CD4-positive, alpha-beta T cell (primary cell): ENCODE data around the gene SPCS1. TPM values are rescaled to one million over a fixed set of nuclear protein-coding genes. Genes with fewer than 3 reads are reported as not detected.

Experiments used
- ATAC-seq: fragments of 200-7000 bp; cut with Tn5 transposase; one replicate; pipeline ENCODE4 v1.10.0; 2022; ENCODE audit warnings: mild to moderate bottlenecking; ENCODE audit not compliant: poor library complexity
- CTCF ChIA-PET: fragments of 350-600 bp; sonication (Branson Sonifier 250); formaldehyde crosslinking; loops from one replicate; lab custom pipeline; 2021; ENCODE audit warnings: antibody characterized with exemption, inconsistent platforms; lab: Charles Lee
- POLR2A ChIA-PET: fragments of 350-600 bp; sonication (Branson Sonifier 250); formaldehyde crosslinking; loops from one replicate; lab custom pipeline; 2021; ENCODE audit warnings: antibody characterized with exemption, inconsistent platforms; lab: Charles Lee
- DNase-seq, 14 experiments: peaks; one replicate each; pipeline ENCODE4 v3.0.0-alpha.2; 2013 to 2020; ENCODE audit warnings: mixed read lengths in 2 of 14
- H3K27ac ChIP-seq, 2 donors: one replicate each; pipeline versions ENCODE4 v1.5.1 to v1.7.0; 2013; ENCODE audit warnings: low read length in 2 of 2, low read depth in 1 of 2, mild to moderate bottlenecking in 1 of 2
- H3K27me3 ChIP-seq, 2 experiments: 1 replicate in 1 of 2; 2 replicates in 1 of 2; pipeline versions ENCODE4 v1.6.1 to v1.7.0; 2013; ENCODE audit warnings: low read length in 2 of 2, control low read depth in 1 of 2, mild to moderate bottlenecking in 1 of 2, moderate library complexity in 1 of 2; ENCODE audit not compliant: insufficient read depth in 2 of 2, control insufficient read depth in 1 of 2
- H3K36me3 ChIP-seq: one replicate; pipeline ENCODE4 v1.6.1; 2013; ENCODE audit warnings: low read length, control low read depth; ENCODE audit not compliant: insufficient read depth
- H3K4me1 ChIP-seq: one replicate; pipeline ENCODE4 v1.6.1; 2013; ENCODE audit warnings: low read length, control low read depth; ENCODE audit not compliant: insufficient read depth
- H3K4me3 ChIP-seq: one replicate; pipeline ENCODE4 v1.5.1; 2013; ENCODE audit warnings: mild to moderate bottlenecking, low read length, moderate library complexity
- H3K9me3 ChIP-seq, 2 experiments: 1 replicate in 1 of 2; 2 replicates in 1 of 2; pipeline versions ENCODE4 v1.6.1 to v1.7.0; 2013; ENCODE audit warnings: low read length in 2 of 2, mild to moderate bottlenecking in 2 of 2, control low read depth in 1 of 2, moderate library complexity in 1 of 2; ENCODE audit not compliant: control insufficient read depth in 1 of 2, insufficient read depth in 1 of 2
- H3K27ac Mint-ChIP-seq: one replicate; pipeline ENCODE4 v1.8.0; 2020; ENCODE audit warnings: mixed read lengths
- H3K27me3 Mint-ChIP-seq: one replicate; pipeline ENCODE4 v1.8.0; 2021; ENCODE audit warnings: mixed read lengths
- H3K36me3 Mint-ChIP-seq: one replicate; pipeline ENCODE4 v1.8.0; 2021; ENCODE audit warnings: low read depth, mixed read lengths
- H3K4me1 Mint-ChIP-seq: one replicate; pipeline ENCODE4 v1.8.0; 2021; ENCODE audit warnings: low read depth, mixed read lengths
- H3K4me3 Mint-ChIP-seq: one replicate; pipeline ENCODE4 v1.8.0; 2020; ENCODE audit warnings: mild to moderate bottlenecking, mixed read lengths
- H3K9me3 Mint-ChIP-seq: one replicate; pipeline ENCODE4 v1.8.0; 2020; ENCODE audit warnings: mixed read lengths
- intact Hi-C, 2 experiments: fragments of 100-400 bp; cut with DNase I in 1 of 2; cut with micrococcal nuclease in 1 of 2; formaldehyde crosslinking; loops; one replicate each; pipeline versions ENCODE4 v1.15.1 to v1.9.0; 2023 to 2025; cut with DNase I, micrococcal nuclease
- total RNA-seq, 174 experiments: library from RNA in 2 of 174; stranded (reverse) in 2 of 174; gene quantifications; one replicate each; pipeline ENCODE4 v1.2.3 and lab custom pipeline; 2021 to 2026
- TF ChIP-seq, protein P1 (sequence below): fragments of 200-600 bp; IDR thresholded peaks from one replicate; pipeline ENCODE4 v1.8.0; 2022; ENCODE audit warnings: antibody characterized with exemption, mild to moderate bottlenecking

Gene SPCS1
- total RNA-seq, 2 experiments from 2014 or later: 60.0 to 64.5 TPM

DNA sequence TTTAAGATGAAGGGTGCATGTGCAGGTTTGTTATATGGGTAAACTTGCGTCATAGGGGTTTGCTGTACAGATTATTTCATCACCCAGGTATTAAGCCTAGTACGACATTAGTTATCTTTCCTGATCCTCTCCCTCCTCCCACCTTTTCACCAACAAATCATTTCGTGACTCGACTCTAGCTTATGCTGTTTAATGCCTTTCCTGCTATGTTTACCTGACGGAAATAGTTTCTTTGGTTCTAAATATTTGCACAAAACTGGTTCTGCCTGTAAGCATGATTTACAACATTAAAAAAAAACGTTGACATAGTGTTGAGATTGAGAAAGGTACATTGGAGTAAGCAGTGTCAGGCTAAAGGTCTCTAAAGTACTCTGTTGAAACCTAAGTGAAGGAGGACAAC lies 17.6 kb upstream of the SPCS1 start:
- Histone ChIP-seq H3K36me3 (peaks cover 62% of the 10 kb centered on the region), H3K9me3 (no peaks in the 10 kb centered on the region), H3K4me3 (no peak overlapping the region), H3K4me1 (peaks cover 21% of the 10 kb centered on the region), H3K27me3 (no peaks in the 10 kb centered on the region), H3K27ac (peak overlapping the region in 1 of 2 donors; percentile 23)
- intact Hi-C loops: loop anchor here in 1 of 2 experiments (5.0 to 10.0 kb wide), 3 partner anchors 359 to 1191 kb away; partner anchors contain the start of genes GLYCTK and SFMBT1
- ChIA-PET POLR2A (interaction anchor here (2.2 kb wide), 1 partner anchor 17 kb away, joined by 13 read pairs; the partner anchor contains the start of genes GLT8D1 and SPCS1), CTCF (interaction anchor here (0.8 to 1.0 kb wide), 2 partner anchors 8 to 11 kb away, joined by 3 to 4 read pairs; no protein-coding TSS in a partner anchor)
- Mint-ChIP-seq H3K4me3 (peak overlapping the region; percentile 52), H3K27me3 (no peaks in the 10 kb centered on the region), H3K27ac (peak overlapping the region; percentile 97), H3K36me3 (peaks cover 89% of the 10 kb centered on the region), H3K4me1 (peaks cover 40% of the 10 kb centered on the region), H3K9me3 (no peaks in the 10 kb centered on the region)
- no peak for ATAC-seq
- DNase-seq: no peak
- TF ChIP-seq, protein P1, sequence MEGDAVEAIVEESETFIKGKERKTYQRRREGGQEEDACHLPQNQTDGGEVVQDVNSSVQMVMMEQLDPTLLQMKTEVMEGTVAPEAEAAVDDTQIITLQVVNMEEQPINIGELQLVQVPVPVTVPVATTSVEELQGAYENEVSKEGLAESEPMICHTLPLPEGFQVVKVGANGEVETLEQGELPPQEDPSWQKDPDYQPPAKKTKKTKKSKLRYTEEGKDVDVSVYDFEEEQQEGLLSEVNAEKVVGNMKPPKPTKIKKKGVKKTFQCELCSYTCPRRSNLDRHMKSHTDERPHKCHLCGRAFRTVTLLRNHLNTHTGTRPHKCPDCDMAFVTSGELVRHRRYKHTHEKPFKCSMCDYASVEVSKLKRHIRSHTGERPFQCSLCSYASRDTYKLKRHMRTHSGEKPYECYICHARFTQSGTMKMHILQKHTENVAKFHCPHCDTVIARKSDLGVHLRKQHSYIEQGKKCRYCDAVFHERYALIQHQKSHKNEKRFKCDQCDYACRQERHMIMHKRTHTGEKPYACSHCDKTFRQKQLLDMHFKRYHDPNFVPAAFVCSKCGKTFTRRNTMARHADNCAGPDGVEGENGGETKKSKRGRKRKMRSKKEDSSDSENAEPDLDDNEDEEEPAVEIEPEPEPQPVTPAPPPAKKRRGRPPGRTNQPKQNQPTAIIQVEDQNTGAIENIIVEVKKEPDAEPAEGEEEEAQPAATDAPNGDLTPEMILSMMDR: no peak

DNA sequence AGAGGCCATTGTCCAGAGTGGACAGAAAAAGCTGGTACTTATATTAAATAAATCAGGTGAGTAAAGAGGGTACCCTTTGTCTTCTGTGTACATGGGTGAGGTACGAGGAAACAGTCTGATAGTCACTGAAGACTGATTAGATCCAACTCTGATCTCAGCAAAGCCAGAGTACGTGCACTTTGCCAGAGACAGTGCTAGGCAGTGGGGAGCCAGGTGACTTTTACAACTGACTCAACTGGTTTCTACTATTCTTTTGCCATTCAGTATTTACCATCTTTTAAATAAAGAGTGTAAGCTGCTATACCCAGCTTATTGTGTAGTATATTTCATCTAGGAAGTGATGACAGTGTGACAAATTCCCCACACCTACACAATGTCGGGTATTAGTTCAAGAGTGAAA lies 16.8 kb upstream of the SPCS1 start:
- DNase-seq (no peak), ATAC-seq (no peak)
- TF ChIP-seq, protein P1: no peak
- no peak overlapping the region for H3K4me3 ChIP-seq
- H3K27ac ChIP-seq: no peak overlapping the region
- peaks cover 70% of the 10 kb centered on the region for H3K36me3 ChIP-seq
- peaks cover 98% of the 10 kb centered on the region for H3K36me3 Mint-ChIP-seq
- CTCF ChIA-PET: interaction anchor here (0.8 to 1.0 kb wide), 2 partner anchors 8 to 10 kb away, joined by 3 to 4 read pairs; no protein-coding TSS in a partner anchor
- H3K9me3 ChIP-seq: no peaks in the 10 kb centered on the region
- intact Hi-C loops: loop anchor here in 1 of 2 experiments (5.0 to 10.0 kb wide), 3 partner anchors 358 to 1192 kb away; partner anchors contain the start of genes GLYCTK and SFMBT1
- H3K27me3 Mint-ChIP-seq: no peaks in the 10 kb centered on the region
- H3K4me1 ChIP-seq: peaks cover 14% of the 10 kb centered on the region
- H3K4me3 Mint-ChIP-seq: no peak overlapping the region
- H3K4me1 Mint-ChIP-seq: peaks cover 35% of the 10 kb centered on the region
- no peaks in the 10 kb centered on the region for H3K27me3 ChIP-seq
- H3K27ac Mint-ChIP-seq: peak overlapping the region; percentile 97
- POLR2A ChIA-PET: no interaction called here
- no peaks in the 10 kb centered on the region for H3K9me3 Mint-ChIP-seq

DNA sequence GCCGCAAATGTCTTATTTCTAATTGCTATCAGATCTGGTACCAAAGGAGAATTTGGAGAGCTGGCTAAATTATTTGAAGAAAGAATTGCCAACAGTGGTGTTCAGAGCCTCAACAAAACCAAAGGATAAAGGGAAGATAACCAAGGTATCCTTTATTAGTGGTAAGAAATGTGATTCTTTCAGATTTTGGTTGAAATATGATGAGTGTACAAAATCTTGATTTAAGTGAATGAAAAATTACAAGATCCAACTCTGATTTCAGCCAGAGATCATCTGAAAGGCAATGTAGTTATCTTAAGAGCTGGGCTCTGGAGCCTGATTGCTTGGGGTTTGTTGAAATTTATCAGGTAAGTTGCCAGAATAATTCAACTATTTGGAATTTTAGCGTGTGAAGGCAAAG lies 15.3 kb upstream of the SPCS1 start:
- H3K4me1 ChIP-seq: peaks cover 14% of the 10 kb centered on the region
- peaks cover 83% of the 10 kb centered on the region for H3K36me3 ChIP-seq
- peak overlapping the region; percentile 39 for H3K27ac Mint-ChIP-seq
- no peak overlapping the region for H3K4me3 ChIP-seq
- ATAC-seq (no peak), DNase-seq (no peak)
- no peaks in the 10 kb centered on the region for H3K27me3 Mint-ChIP-seq
- H3K27ac ChIP-seq: no peak overlapping the region
- no peaks in the 10 kb centered on the region for H3K27me3 ChIP-seq
- peaks cover 23% of the 10 kb centered on the region for H3K4me1 Mint-ChIP-seq
- H3K36me3 Mint-ChIP-seq: peaks cover 100% of the 10 kb centered on the region
- TF ChIP-seq, protein P1: no peak
- POLR2A ChIA-PET: no interaction called here
- CTCF ChIA-PET: no interaction called here
- H3K9me3 Mint-ChIP-seq: no peaks in the 10 kb centered on the region
- intact Hi-C loops: no loop called here
- H3K4me3 Mint-ChIP-seq: no peak overlapping the region
- H3K9me3 ChIP-seq: no peaks in the 10 kb centered on the region
